Immature natural killer cell (primary cell): ENCODE measurements around the gene ACACB. TPM values are rescaled to one million over a fixed set of nuclear protein-coding genes. Genes with fewer than 3 reads are reported as not detected.
A peak's percentile ranks its signal among the peaks of the same experiment; 100 is the strongest.

Experiments
- DNase-seq, 3 donors: peaks; one replicate each; pipeline ENCODE4 v3.0.0; 2022; ENCODE audit warnings: mixed read lengths in 1 of 3
- H3K27ac Mint-ChIP-seq, 6 donors: one replicate each; pipeline ENCODE4 v1.8.0; 2020; ENCODE audit warnings: mixed read lengths in 6 of 6, mild to moderate bottlenecking in 5 of 6, inconsistent platforms in 4 of 6, moderate library complexity in 3 of 6
- H3K27me3 Mint-ChIP-seq, 3 donors: one replicate each; pipeline ENCODE4 v1.8.0; 2020 to 2021; ENCODE audit warnings: low read depth in 3 of 3, mild to moderate bottlenecking in 3 of 3, mixed read lengths in 3 of 3, moderate library complexity in 3 of 3, inconsistent platforms in 1 of 3
- H3K36me3 Mint-ChIP-seq, 3 donors: one replicate each; pipeline ENCODE4 v1.8.0; 2020; ENCODE audit warnings: mixed read lengths in 3 of 3, inconsistent platforms in 2 of 3, mild to moderate bottlenecking in 2 of 3
- H3K4me1 Mint-ChIP-seq, 2 donors: one replicate each; pipeline ENCODE4 v1.8.0; 2020; ENCODE audit warnings: inconsistent platforms in 2 of 2, mild to moderate bottlenecking in 2 of 2, mixed read lengths in 2 of 2, moderate library complexity in 1 of 2
- H3K4me3 Mint-ChIP-seq, 5 donors: one replicate each; pipeline ENCODE4 v1.8.0; 2020; ENCODE audit warnings: mild to moderate bottlenecking in 5 of 5, mixed read lengths in 5 of 5, inconsistent platforms in 3 of 5, moderate library complexity in 3 of 5
- H3K9me3 Mint-ChIP-seq, 6 donors: one replicate each; pipeline ENCODE4 v1.8.0; 2020; ENCODE audit warnings: mild to moderate bottlenecking in 6 of 6, mixed read lengths in 6 of 6, inconsistent platforms in 4 of 6, moderate library complexity in 3 of 6
- polyA plus RNA-seq, 3 donors: library from polyadenylated mRNA; unstranded; fragments of 300-500 nt; fragmentation: Illumina TruSeq; gene quantifications; one replicate each; pipeline ENCODE4 v1.2.3, GENCODE V29; 2021

ACACB gene
- polyA plus RNA-seq, 3 donors from 2014 or later: 1.2 to 2.1 TPM; not detected in 1

DNA sequence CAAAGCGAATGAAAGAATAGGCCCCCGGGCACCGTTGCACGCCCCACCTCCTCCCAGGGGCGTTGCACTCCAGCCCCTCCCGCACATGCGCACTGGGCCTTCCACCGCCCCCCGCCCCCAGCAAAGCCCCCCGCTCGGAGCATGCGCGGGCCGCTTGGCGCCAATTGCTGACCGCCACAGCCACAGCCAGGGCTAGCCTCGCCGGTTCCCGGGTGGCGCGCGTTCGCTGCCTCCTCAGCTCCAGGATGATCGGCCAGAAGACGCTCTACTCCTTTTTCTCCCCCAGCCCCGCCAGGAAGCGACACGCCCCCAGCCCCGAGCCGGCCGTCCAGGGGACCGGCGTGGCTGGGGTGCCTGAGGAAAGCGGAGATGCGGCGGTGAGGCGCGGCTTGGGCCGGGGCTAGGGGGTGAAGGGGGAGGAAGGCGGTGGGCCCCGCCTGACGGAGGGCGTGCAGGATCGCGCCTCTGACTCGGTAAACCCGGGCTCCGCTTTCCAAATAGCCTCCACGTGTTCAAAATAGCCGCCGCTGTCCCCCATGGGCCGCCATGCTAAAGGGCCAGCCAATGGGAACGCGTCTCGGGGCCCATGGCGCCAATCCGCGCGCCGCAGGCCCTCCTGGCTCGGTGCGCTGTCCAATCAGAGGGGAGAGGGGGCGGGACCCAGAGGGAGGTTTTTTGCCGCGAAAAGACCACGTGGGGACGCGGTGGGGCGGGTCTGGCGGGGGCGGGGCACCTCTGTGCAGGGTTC is 18.8 kb upstream of the ACACB start, which contains the start of gene UNG:
Gene UNG, plus strand, starts transcription at position 163 of the 748 bp plus-strand sequence. Its CDS starts 83 bp downstream, at position 246.
- Mint-ChIP-seq H3K36me3 (peaks cover 0 to 3% (median 2%) of the 10 kb centered on the region in 3 donors), H3K27ac (peak within 1 kb of the TSS; percentile 82 to 97 (median 94)), H3K9me3 (no peaks in the 10 kb centered on the region), H3K27me3 (peaks cover 9 to 17% (median 15%) of the 10 kb centered on the region in 3 donors), H3K4me1 (peaks cover 42 to 55% of the 10 kb centered on the region in 2 donors), H3K4me3 (peak within 1 kb of the TSS; percentile 85 to 92 (median 87))
- peak; percentile 94 to 95 (median 95) for DNase-seq

DNA sequence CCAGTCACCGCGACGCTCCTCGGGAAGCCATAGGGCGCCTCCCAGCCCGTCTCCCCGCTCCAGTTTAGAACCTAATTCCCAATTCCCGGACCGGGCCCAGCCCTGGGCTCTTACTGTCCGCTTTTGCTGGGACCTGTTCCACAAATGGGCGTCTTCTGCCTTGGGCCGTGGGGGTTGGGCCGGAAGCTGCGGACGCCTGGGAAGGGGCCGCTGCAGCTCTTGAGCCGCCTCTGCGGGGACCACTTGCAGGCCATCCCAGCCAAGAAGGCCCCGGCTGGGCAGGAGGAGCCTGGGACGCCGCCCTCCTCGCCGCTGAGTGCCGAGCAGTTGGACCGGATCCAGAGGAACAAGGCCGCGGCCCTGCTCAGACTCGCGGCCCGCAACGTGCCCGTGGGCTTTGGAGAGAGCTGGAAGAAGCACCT is 18.2 kb upstream of the ACACB start:
- H3K4me1 Mint-ChIP-seq: peaks cover 36 to 49% of the 10 kb centered on the region in 2 donors
- H3K36me3 Mint-ChIP-seq: peaks cover 1 to 4% (median 3%) of the 10 kb centered on the region in 3 donors
- peak overlapping the region; percentile 85 to 92 (median 87) for H3K4me3 Mint-ChIP-seq
- peak overlapping the region; percentile 82 to 97 (median 94) for H3K27ac Mint-ChIP-seq
- no peaks in the 10 kb centered on the region for H3K9me3 Mint-ChIP-seq
- H3K27me3 Mint-ChIP-seq: peaks cover 6 to 14% (median 13%) of the 10 kb centered on the region in 3 donors
- no peak for DNase-seq

DNA sequence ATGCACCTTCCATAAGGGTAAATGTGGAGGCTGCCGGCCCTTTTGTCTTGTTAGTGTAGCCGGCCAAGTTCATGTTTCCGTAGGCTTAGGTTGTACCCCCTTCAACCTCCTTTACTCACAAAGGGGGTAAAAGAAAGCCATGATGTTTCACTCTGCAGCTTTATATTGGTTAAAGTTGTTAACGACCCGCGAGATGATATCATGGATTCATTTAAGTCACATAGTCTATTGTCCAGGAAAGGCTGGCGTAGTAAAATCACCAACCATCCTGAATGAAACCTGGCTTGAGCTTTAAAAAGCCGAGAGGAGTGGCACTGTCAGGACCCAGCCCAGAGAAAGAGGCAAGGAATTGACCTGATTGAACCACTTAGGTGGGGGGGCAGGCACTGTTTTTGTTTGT is 17.7 kb upstream of the ACACB start:
- DNase-seq: no peak
- Mint-ChIP-seq H3K27me3 (peaks cover 5 to 10% (median 8%) of the 10 kb centered on the region in 3 donors), H3K36me3 (peaks cover 3 to 8% (median 4%) of the 10 kb centered on the region in 3 donors), H3K4me3 (peak overlapping the region; percentile 85 to 92 (median 87)), H3K27ac (peak overlapping the region; percentile 82 to 97 (median 94)), H3K4me1 (peaks cover 31 to 45% of the 10 kb centered on the region in 2 donors), H3K9me3 (no peaks in the 10 kb centered on the region)

DNA sequence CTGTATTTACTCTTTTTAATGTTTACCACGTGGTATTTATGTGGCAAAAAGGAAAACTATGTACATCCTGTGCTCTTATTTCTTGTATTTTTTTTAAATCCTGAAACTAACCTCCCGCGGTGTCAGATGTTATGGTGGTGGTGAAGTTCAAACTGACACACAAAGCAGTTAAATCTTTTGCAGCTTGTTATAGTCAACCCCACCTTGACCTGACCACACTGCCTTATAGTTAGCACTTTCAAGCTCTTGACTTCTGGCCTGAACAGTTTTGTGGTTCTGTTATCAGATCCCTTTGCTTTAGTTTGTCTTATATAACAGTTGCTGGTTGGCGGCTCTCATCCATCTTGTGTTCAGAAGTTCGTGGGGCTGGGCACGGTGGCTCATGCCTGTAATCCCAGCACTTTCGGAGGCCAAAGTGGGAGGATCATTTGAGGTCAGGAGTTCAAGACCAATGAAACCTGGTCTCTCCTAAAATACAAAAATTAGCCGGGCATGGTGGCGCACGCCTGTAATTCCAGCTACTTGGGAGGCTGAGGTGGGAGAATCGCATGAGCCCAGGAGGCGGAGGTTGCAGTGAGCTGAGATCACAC is 16.9 kb upstream of the ACACB start:
- DNase-seq: peak; percentile 43 to 64 (median 56)
- H3K27me3 Mint-ChIP-seq: peaks cover 5 to 9% (median 6%) of the 10 kb centered on the region in 3 donors
- peak overlapping the region; percentile 82 to 97 (median 94) for H3K27ac Mint-ChIP-seq
- H3K36me3 Mint-ChIP-seq: peaks cover 7 to 12% (median 8%) of the 10 kb centered on the region in 3 donors
- H3K9me3 Mint-ChIP-seq: no peaks in the 10 kb centered on the region
- peaks cover 28 to 36% of the 10 kb centered on the region in 2 donors for H3K4me1 Mint-ChIP-seq
- peak overlapping the region; percentile 85 to 92 (median 87) for H3K4me3 Mint-ChIP-seq

DNA sequence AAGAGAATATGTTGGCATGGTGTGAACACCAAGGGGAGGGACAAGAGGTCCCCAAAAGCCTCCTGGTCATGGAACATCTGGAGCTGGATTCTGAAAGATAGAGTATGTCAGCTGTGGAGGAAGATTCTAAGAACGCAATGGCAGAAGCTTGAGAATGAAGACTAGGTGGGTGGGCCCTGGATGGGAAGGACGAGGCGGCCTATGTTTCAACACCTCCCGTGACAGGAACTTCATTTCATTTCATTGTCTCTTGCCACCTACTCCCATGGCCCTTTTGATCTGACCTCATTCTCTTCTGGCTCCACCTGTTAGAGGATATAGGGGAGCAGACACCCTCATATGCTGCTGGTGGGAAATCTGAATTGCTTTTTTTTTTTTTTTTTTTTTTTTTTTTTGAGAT is 15.6 kb upstream of the ACACB start:
- H3K4me1 Mint-ChIP-seq: peaks cover 28 to 35% of the 10 kb centered on the region in 2 donors
- H3K27me3 Mint-ChIP-seq: peaks cover 5 to 9% (median 6%) of the 10 kb centered on the region in 3 donors
- H3K9me3 Mint-ChIP-seq: no peaks in the 10 kb centered on the region
- no peak for DNase-seq
- H3K27ac Mint-ChIP-seq: peak overlapping the region; percentile 82 to 97 (median 94)
- H3K4me3 Mint-ChIP-seq: peak overlapping the region in 4 of 5 donors; percentile 7 to 92 (median 48)
- peaks cover 14 to 18% (median 16%) of the 10 kb centered on the region in 3 donors for H3K36me3 Mint-ChIP-seq

DNA sequence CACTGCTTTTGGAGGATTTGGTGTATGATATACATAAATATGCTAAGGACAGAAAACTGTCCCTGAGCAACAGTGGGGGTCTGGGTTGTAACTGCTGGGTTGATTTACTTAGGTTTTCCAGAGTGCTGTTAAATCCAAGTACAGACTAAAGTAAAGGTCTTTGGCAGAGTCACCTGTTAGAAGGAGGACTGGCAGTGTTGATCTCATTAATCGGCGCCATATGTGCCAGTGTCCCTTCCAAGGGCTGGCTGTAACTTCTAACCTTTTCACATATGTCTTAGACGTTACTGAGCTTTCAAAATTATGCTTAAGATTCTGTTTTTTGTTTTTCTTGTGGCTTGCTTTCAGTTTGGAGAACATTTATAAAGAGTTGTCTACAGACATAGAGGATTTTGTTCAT is 13.9 kb upstream of the ACACB start:
- Mint-ChIP-seq H3K36me3 (peaks cover 17 to 21% (median 18%) of the 10 kb centered on the region in 3 donors), H3K4me3 (no peak overlapping the region), H3K27ac (no peak overlapping the region), H3K9me3 (no peaks in the 10 kb centered on the region), H3K27me3 (peaks cover 5 to 9% (median 6%) of the 10 kb centered on the region in 3 donors), H3K4me1 (peaks cover 28 to 34% of the 10 kb centered on the region in 2 donors)
- no peak for DNase-seq

DNA sequence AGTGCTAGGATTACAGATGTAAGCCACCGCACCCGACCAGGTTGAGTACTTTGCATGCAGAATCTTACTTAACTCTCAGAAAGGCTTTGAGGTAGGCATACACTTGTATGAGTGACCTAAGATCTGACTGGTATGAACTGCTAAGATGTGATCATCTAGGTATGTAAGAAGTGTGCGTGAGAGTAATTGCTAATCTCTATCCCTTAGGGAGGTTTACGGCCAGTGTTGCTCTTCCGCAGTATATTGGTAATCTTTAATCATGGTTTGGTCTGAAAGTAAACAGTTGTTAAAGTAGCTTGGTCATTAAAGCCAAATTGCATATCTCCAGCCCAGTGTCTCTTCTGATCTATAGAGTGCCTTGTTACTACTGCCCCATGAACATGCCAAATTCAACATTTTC is 11.2 kb upstream of the ACACB start:
- Mint-ChIP-seq H3K4me3 (no peak overlapping the region), H3K4me1 (peaks cover 7 to 8% of the 10 kb centered on the region in 2 donors), H3K9me3 (no peaks in the 10 kb centered on the region), H3K27ac (no peak overlapping the region), H3K36me3 (peaks cover 18 to 37% (median 24%) of the 10 kb centered on the region in 3 donors), H3K27me3 (peaks cover 0 to 1% (median 0%) of the 10 kb centered on the region in 3 donors)
- DNase-seq: no peak

DNA sequence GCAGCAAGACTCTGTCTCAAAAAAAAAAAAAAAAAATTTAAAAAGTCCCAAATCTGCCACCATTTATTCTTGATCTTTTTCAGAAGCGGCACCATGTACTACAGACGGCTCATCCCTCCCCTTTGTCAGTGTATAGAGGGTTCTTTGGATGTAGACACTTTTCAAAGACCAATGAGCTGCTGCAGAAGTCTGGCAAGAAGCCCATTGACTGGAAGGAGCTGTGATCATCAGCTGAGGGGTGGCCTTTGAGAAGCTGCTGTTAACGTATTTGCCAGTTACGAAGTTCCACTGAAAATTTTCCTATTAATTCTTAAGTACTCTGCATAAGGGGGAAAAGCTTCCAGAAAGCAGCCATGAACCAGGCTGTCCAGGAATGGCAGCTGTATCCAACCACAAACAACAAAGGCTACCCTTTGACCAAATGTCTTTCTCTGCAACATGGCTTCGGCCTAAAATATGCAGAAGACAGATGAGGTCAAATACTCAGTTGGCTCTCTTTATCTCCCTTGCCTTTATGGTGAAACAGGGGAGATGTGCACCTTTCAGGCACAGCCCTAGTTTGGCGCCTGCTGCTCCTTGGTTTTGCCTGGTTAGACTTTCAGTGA is 6.5 kb upstream of the ACACB start:
- peaks cover 1 to 5% of the 10 kb centered on the region in 2 donors for H3K4me1 Mint-ChIP-seq
- H3K27me3 Mint-ChIP-seq: peaks cover 0 to 2% (median 0%) of the 10 kb centered on the region in 3 donors
- H3K9me3 Mint-ChIP-seq: no peaks in the 10 kb centered on the region
- peak overlapping the region in 1 of 5 donors; percentile 42 for H3K4me3 Mint-ChIP-seq
- peak overlapping the region in 5 of 6 donors; percentile 10 to 87 (median 67) for H3K27ac Mint-ChIP-seq
- H3K36me3 Mint-ChIP-seq: peaks cover 6 to 27% (median 17%) of the 10 kb centered on the region in 3 donors
- no peak for DNase-seq

DNA sequence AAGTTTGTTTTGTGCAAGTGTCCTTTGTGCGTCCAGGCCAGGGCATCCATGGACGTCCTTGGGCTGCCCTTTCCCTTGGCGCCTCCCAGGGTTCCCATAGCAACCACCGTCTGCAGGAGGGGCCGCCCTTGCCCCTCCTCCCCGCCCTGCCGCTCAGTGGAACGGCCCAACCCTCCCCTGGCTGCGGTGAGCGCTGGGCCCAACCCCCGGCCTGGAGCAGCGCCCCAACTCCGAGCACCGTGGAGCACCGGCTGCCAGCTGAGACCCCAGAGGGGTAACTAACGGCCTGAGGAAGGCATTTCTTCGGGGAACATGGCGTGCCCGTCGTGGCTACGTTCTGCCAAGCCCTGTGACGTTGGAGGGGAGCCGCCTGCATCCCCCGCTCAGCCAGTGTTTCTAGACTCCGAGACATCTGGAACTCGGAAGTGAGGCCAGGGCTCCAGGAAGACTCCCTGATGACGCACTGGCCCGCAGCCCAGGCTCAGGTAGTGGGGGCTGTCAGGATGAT is 5.3 kb upstream of the ACACB start:
- H3K27ac Mint-ChIP-seq: peak overlapping the region in 5 of 6 donors; percentile 40 to 72 (median 60)
- H3K36me3 Mint-ChIP-seq: peaks cover 0 to 17% (median 7%) of the 10 kb centered on the region in 3 donors
- no peaks in the 10 kb centered on the region for H3K9me3 Mint-ChIP-seq
- H3K4me1 Mint-ChIP-seq: peaks cover 1 to 10% of the 10 kb centered on the region in 2 donors
- H3K4me3 Mint-ChIP-seq: peak overlapping the region; percentile 34 to 77 (median 72)
- peak; percentile 18 to 46 (median 41) for DNase-seq
- H3K27me3 Mint-ChIP-seq: peaks cover 0 to 2% (median 0%) of the 10 kb centered on the region in 3 donors

DNA sequence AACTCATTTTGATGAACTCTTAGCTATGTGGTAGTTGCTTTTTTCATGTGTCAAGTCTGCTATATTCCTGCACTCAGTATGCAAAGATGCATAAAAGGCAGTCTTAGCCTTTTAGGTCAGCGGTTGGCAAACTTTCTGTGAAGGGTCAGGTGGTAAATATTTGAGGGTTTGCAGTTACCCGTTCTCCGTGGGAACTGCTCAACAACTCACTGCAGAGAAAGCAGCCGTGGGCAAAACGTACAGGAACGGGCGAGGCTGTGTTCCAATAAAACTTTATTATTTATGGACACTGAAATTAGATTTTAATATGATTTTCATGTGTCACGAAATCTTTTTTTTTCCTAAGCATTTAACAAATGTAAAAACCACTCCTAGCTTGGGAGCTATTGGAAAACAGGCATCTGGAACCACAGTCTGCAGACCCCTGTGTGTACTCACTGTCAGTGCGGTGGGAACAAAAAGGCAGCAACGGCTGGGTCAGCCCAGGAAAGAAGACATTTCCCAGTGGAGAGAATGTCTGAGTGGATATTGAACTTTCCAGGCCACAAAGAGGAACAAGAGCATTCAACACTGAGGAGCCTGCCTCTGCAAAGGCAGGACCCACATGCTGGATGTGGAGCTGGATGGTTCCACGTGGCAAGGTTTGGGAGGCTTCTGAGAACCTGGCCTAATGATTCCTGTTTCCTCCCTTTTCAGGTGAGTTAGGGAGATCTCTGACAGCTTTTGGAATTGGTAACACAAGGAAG is 3.5 kb upstream of the ACACB start:
- Mint-ChIP-seq H3K4me3 (no peak overlapping the region), H3K27me3 (peaks cover 0 to 2% (median 0%) of the 10 kb centered on the region in 3 donors), H3K9me3 (no peaks in the 10 kb centered on the region), H3K36me3 (peaks cover 0 to 12% (median 4%) of the 10 kb centered on the region in 3 donors), H3K27ac (no peak overlapping the region), H3K4me1 (peaks cover 1 to 10% of the 10 kb centered on the region in 2 donors)
- no peak for DNase-seq

DNA sequence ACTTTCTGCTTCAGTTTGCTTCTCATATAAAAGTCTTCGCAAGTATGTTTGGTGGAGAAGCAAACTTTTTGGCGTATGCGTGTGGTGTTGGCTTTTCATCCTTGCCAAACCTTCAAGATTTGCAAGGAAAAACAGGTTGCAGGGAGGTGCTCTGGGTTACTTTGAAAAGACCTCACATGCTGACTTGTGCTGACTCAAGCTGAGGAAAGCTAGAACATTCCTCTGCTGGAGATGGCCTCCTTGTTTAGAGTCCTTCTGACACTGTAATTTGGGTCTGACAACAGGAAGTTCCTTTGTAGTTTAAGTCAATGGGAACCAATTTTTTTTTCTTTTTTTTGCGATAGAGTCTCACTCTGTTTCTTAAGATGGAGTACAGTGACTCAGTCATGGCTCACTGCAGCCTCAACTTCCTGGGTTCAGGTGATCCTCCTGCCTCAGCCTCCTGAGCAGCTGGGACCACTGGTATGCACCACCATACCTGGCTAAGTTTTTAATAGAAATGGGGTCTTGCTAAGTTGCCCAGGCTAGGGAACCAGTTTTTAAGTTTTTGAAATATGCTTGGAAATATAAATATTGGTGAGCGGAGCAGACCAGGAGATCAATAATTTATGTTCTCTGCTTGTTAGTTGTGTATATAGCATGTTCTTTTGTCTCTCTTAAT is 2.6 kb upstream of the ACACB start:
- H3K4me1 Mint-ChIP-seq: peaks cover 1 to 10% of the 10 kb centered on the region in 2 donors
- no peak for DNase-seq
- peaks cover 0 to 7% (median 4%) of the 10 kb centered on the region in 3 donors for H3K36me3 Mint-ChIP-seq
- no peaks in the 10 kb centered on the region for H3K9me3 Mint-ChIP-seq
- H3K4me3 Mint-ChIP-seq: no peak overlapping the region
- peaks cover 0 to 2% (median 0%) of the 10 kb centered on the region in 3 donors for H3K27me3 Mint-ChIP-seq
- H3K27ac Mint-ChIP-seq: no peak overlapping the region

DNA sequence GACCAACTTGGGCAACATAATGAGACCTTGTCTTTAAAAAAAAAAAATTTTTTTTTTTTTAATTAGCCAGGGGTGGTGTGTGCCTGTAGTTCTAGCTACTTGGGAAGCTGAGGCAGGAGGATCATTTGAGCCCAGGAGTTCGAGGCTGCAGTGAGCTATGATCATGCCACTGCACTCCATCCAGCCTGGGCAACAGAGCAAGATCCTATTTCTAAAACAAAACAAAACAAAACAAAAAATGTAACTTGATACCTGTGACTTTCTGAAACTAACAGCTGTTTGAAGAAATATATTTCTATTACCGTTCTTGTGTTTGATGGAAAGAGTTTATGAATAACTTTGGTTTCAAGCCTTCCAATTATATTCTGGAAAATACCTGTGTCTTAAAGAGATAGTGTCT is 1.7 kb upstream of the ACACB start:
- Mint-ChIP-seq H3K27me3 (peaks cover 0 to 2% (median 0%) of the 10 kb centered on the region in 3 donors), H3K4me3 (no peak overlapping the region), H3K36me3 (peaks cover 0 to 2% (median 0%) of the 10 kb centered on the region in 3 donors), H3K9me3 (no peaks in the 10 kb centered on the region), H3K27ac (no peak overlapping the region), H3K4me1 (peaks cover 1 to 10% of the 10 kb centered on the region in 2 donors)
- no peak for DNase-seq
